Stimulated activated CD8-positive, alpha-beta memory T cell treated with anti-CD3 and anti-CD28 coated beads, Interleukin-12 subunit alpha, Interleukin-12 subunit beta, amount 100 ng/mL, for 24 hours (primary cell): ENCODE data around the gene CIZ1.

Source experiments
- DNase-seq: peaks from one replicate; pipeline ENCODE4 v3.0.0-alpha.2; 2020; ENCODE audit errors: extremely low read depth

Gene CIZ1

GRCh38 chr9:128163027-128163515 lies 28.3 kb downstream of the CIZ1 start:
- DNase-seq, result no peak

GRCh38 chr9:128162215-128163026 lies 29.0 kb downstream of the CIZ1 start:
- DNase-seq, result no peak

GRCh38 chr9:128161215-128161902 lies 30.0 kb downstream of the CIZ1 start:
- DNase-seq, result no peak

GRCh38 chr9:128160603-128160987 lies 30.8 kb downstream of the CIZ1 start:
- DNase-seq, result no peak

GRCh38 chr9:128159784-128160602 lies 31.4 kb downstream of the CIZ1 start, which contains the start of gene BBLN:
Gene BBLN (plus strand): TSS chr9:128160265. CDS start chr9:128160408, 143 bp downstream.
- DNase-seq, result peak; percentile 89

GRCh38 chr9:128159522-128159783 lies 31.9 kb downstream of the CIZ1 start:
- DNase-seq, result no peak

GRCh38 chr9:128155736-128156500 lies 35.5 kb downstream of the CIZ1 start:
- no peak for DNase-seq

GRCh38 chr9:128153947-128154695 lies 37.3 kb downstream of the CIZ1 start:
- no peak for DNase-seq

GRCh38 chr9:128153060-128153946 lies 38.1 kb downstream of the CIZ1 start:
- DNase-seq, result no peak

- no peak for DNase-seq
Observed at GRCh38 chr9:128152133-128153059, 39.0 kb downstream of the CIZ1 start.

GRCh38 chr9:128151309-128152132 lies 39.9 kb downstream of the CIZ1 start:
- no peak for DNase-seq

- no peak for DNase-seq
Observed at GRCh38 chr9:128150594-128151308, 40.6 kb downstream of the CIZ1 start.

- DNase-seq, result no peak
Observed at GRCh38 chr9:128149951-128150593, 41.3 kb downstream of the CIZ1 start.

- DNase-seq, result no peak
Observed at GRCh38 chr9:128149001-128149701, 42.2 kb downstream of the CIZ1 start, which contains the start of gene LCN2. Gene LCN2 (plus strand): TSS chr9:128149453. CDS start chr9:128149526, 73 bp downstream.

- no peak for DNase-seq
Observed at GRCh38 chr9:128148509-128149000, 42.8 kb downstream of the CIZ1 start.
